Loucy (cell line): ENCODE results near the gene NFASC.

Experiments
- CTCF ChIP-seq: fragments of 200-600 bp; sonication (generic); conservative IDR thresholded peaks from 2 replicates; pipeline ENCODE4 v1.5.1; 2014; ENCODE audit warnings: mild to moderate bottlenecking, antibody characterized with exemption, low read length
- EZH2phosphoT487 ChIP-seq: fragments of 200-600 bp; IDR thresholded peaks from 2 replicates; pipeline ENCODE4 v1.6.1; 2018; ENCODE audit warnings: antibody characterized with exemption, mild to moderate bottlenecking, moderate library complexity, borderline replicate concordance

- peak; percentile 99 for TF ChIP-seq CTCF
- no peak for TF ChIP-seq EZH2phosphoT487
Observed at GRCh38 chr1:204941421-204942338, 71.0 kb downstream of the NFASC start.
